ENCODE measurements around the gene MRPS23. TPM values are rescaled to one million over a fixed set of nuclear protein-coding genes. Genes with fewer than 3 reads are reported as not detected.

Gene MRPS23
- total RNA-seq, 1 donor from 2014 or later = 31.9 TPM

GRCh38 chr17:57803021-57803420 lies 46.8 kb downstream of the MRPS23 start:
- no peak for DNase-seq (ENCODE audit: low spot score)

- no peak for DNase-seq (ENCODE audit: low spot score)
Observed at GRCh38 chr17:57801044-57801711, 48.7 kb downstream of the MRPS23 start.

- no peak for DNase-seq (ENCODE audit: low spot score)
Observed at GRCh38 chr17:57794841-57795240, 55.0 kb downstream of the MRPS23 start.

GRCh38 chr17:57788725-57789124 lies 61.1 kb downstream of the MRPS23 start:
- no peak for DNase-seq (ENCODE audit: low spot score)

GRCh38 chr17:57785022-57785421 lies 64.8 kb downstream of the MRPS23 start:
- no peak for DNase-seq (ENCODE audit: low spot score)

Other genes with a start within 250 kb of the MRPS23 start
- gene CCDC182, start 104.7 kb downstream of the MRPS23 start, total RNA-seq = not detected
- 34.1 TPM for gene CUEDC1, start 105.4 kb upstream of the MRPS23 start, total RNA-seq
- gene VEZF1, start 138.2 kb upstream of the MRPS23 start, total RNA-seq = 42.7 TPM
- 167 TPM for gene SRSF1, start 157.2 kb upstream of the MRPS23 start, total RNA-seq
- 32.2 TPM for gene DYNLL2, start 233.4 kb upstream of the MRPS23 start, total RNA-seq